Activated naive CD4-positive, alpha-beta T cell treated with Interleukin-2 at 50 U/mL for 16 hours (primary cell): Measurements from ENCODE around the gene MAMSTR.
A peak's percentile ranks its signal among the peaks of the same experiment; 100 is the strongest.
"Not testable (repeated sequence)": the region's sequence is repeated elsewhere in the genome, so short reads cannot be mapped to it uniquely, and the experiment has no call there.

Experiments
- DNase-seq: peaks from one replicate; pipeline ENCODE4 v3.0.0-alpha.2; 2020

The MAMSTR gene

DNA sequence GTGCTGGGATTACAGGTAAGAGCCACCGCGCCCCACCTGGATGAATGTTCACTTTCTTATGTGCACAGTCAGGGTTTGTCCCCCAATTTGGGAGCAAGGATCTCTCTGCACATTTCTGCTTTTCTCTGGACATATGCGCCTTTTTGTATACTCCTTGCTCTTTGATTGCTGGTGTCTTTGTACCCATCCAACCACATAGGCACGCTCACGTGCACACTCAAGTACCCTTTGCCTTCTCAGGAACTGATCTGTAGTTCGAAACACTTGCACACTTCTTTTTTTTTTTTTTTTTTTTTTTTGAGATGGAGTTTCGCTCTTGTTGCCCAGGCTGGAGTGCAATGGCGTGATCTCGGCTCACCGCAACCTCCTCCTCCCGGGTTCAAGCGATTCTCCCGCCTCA lies 1.4 kb downstream of the MAMSTR start:
- not testable (repeated sequence) for DNase-seq

DNA sequence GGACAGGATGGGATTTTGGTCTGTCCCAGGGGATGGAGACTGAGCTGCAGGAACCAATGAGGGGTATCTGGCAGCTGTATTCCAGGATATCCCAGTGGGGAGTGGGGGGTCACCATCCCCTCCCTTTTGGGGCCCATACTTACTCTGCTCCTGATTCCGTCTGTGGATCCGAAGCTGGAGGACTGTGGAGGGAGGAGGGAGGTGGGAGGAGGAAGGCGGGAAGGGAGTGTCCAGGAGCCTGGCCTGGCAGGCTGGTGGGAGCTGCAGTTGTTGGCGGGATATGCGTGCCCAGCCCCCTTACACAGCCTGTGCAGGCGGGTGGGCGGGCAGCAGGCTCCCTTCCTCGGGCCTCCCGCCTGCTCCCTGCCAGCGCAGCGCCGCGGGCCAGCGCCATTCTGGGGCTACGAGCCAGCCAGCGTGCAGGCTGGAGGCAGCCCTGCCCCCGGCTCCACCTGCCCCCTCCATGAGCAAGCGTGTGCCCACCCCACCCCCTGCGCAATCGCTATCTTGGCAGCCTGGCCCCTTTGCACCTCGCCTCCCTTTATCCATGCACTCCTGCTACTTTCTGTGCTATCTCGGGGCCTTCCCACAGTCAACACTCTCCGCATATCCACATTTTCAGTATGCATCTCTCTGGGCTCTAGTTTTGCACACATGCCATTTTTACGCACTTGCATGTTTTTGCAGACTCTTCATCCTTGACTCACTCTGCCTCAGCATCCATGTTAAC lies 2.8 kb downstream of the MAMSTR start:
- DNase-seq = no peak

DNA sequence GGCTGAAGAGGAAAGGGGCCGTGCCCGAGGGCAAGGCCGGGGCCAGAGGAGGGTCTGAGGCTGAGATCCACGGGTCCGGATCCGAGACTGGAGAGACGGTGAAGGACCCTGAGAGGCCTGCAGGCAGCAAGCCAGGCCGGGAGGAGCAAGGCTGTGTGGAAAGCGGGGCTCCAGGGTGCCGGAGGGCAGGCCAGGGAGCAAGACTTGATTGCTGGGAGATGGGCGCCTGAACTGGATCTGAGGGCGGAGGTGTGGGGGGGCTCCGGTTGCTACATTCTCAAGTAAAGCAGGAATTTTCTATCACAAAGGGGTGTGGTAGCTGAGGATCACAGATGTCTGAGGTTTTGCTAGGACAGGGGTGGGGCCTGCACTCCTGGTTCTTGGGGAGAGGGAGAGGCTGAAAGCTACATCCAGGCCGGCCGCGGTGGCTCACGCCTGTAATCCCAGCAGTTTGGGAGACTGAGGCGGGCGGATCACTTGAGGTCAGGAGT lies 3.8 kb downstream of the MAMSTR start:
- no peak for DNase-seq

- DNase-seq = no peak
Observed at GRCh38 chr19:48714759-48715675, 4.5 kb downstream of the MAMSTR start.

DNA sequence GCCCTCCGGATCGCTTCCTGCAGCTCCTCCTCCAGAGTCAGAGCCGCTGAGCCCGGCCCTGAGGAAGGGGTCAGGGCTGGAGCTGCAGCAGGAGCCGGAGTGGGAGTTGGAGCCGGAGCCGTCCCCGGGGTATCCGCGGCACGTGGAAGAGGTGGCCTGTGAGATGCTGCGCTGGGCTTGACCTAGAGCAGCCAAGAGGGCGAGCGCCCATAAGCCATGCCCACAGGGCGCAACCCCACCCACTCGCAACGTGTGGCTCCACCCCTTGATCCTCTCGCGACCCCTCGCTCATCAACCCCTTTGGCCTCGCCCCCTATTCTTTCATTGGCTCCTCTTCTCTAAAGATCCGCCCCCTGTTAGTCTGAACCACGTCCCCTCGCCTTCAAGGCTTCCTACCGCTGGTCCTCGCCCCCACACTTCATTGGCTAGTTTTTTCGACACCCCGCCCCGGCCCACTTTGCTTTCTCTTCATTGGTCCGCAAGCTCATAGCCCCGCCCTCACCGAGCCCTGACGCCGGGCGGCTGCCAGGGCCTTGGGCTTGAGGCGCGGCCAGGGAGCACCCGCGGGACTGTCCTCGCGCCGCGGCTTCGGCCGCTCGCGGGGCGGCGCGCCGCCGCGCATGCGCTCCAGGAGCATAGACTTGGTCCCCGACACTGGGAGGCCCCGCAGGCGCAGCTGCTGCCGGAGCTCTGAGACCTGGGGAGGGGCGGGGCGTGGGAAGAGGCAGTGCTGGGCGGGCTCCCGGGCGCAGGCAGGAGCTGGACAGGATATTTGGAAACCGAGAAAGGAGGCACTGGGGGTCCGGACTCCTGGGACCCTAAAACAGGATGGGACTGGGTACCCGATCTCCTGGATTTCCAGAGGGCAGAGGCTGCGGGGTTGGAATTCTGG lies 5.4 kb downstream of the MAMSTR start:
- DNase-seq = peak; percentile 98

GRCh38 chr19:48713041-48713863 lies 6.3 kb downstream of the MAMSTR start:
- no peak for DNase-seq

DNA sequence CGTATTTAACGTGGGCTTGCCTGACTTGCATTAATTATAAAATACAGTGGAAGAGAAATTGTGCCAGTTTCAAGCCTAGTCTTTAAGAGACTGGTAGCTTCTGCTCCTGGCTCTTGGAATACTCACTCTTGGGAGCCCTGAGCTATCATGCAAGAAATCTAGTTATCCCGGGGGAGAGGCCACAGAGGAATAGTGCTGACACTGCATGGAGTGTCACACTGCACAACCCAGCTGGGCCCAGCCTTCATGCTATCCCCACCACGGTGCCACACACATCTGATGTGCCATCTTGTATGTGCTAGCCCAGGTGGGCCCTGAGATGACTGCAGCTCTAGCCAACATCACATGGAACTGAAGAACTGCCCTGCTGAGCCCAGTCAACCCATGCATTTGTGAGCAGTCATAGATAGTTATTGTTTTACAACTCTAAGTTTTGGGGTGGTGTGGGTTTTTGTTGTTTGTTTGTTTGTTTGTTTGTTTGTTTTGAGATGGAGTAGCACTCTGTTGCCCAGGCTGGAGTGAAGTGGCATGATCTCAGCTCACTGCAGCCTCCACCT lies 8.3 kb downstream of the MAMSTR start:
- DNase-seq = no peak

DNA sequence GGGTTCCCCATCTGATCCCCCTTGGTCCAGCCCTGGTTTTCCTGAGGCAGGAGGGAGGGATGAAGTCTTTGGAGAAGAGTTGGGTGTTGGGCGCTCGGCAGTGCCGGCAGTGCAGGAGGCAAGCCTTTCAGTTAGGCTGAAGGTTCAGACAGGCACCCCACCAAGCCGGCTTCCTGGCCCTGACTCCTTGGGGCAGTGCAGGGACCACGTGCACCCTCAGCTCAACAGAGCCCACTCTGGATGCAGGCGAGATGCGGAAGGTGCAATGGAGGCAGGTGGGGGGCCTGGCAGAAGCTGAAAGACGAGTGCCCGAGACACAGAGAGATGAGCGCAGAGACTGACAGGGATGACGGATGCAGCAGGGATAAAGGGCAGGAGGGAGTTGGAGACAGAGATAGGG lies 11.1 kb downstream of the MAMSTR start:
- no peak for DNase-seq

- no peak for DNase-seq
Observed at GRCh38 chr19:48705431-48705830, 14.1 kb downstream of the MAMSTR start.

DNA sequence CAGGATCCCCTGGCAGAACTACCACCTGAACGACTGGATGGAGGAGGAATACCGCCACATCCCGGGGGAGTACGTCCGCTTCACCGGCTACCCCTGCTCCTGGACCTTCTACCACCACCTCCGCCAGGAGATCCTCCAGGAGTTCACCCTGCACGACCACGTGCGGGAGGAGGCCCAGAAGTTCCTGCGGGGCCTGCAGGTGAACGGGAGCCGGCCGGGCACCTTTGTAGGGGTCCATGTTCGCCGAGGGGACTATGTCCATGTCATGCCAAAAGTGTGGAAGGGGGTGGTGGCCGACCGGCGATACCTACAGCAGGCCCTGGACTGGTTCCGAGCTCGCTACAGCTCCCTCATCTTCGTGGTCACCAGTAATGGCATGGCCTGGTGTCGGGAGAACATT lies 16.2 kb downstream of the MAMSTR start:
- DNase-seq = no peak

- DNase-seq = no peak
Observed at GRCh38 chr19:48702701-48703100, 16.8 kb downstream of the MAMSTR start.

DNA sequence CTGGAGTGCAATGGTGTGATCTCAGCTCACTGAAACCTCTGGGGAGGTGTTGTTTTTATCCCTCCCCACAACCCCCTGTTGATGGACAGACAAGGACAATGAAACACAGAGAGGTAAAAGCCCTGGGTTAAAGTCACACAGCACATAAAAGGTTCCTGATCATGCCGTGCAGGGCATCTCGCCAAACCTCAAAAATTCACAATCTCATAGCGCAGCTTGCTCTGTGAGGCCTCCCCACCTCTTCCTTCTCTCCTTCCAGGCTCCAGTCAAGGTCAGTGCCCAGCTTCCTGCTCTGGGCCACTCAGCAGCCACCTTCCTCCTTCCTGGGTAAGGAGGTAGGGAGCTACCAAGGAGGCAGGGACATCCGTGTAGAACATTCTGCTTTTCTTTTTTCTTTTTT lies 21.5 kb downstream of the MAMSTR start:
- no peak for DNase-seq

- DNase-seq = no peak
Observed at GRCh38 chr19:48696353-48697010, 23.0 kb downstream of the MAMSTR start.

DNA sequence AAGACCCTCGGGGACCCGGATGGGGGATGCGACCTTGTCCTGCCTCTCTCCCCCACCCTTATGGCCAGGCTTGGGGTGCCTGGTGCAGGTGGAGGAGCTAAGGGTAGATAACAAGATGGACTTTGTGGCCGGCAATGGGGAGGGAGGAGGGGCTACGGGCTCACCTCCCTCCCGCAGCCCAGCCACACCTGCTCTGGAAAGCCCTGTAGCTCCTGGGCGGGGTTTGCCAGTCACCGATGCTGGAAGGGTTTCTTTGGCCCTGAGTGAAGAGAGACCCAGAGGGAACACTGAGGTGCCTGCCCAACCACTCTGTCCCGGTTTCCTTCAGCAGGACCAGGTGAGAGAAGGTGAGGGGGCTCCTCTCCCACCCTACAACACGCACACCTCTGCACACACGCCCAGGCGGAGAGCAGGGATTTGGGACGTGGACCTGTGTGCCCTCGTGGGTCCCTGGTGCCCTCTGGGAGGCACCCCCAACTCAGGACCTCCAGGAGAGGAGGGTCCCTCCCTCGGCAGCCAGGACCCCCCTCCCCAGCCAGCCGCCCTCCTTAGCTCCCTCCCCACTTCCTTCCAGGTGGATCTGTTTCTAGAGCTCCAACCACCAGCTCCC lies 23.7 kb downstream of the MAMSTR start, which contains the start of gene FUT2:
Gene FUT2 (plus strand): TSS at position 229 of the 610 bp plus-strand sequence. CDS start 6,986 bp downstream, outside the sequence.
- DNase-seq = no peak

- not testable (repeated sequence) for DNase-seq
Observed at GRCh38 chr19:48693629-48694028, 25.9 kb downstream of the MAMSTR start.

GRCh38 chr19:48689449-48689848 lies 30.1 kb downstream of the MAMSTR start:
- DNase-seq = no peak

DNA sequence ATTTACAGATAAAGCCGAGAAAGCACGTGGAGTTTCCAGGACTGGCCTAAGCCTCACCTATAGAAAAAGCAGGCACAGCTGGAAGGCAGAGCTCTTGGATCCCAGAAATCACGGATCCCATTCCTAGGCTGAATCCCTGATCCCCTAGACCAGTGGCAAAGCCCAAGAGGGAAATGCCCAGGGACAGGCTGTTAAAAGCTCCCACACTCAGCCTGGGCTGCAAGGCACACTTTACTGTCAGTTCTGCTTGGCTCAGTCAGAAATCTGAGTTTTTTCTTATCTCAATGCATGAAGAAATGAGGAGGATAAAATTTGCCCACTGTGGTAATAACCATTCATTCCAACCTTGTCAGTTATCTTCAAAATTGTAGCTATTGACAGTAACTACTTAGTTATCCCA lies 31.7 kb downstream of the MAMSTR start:
- no peak for DNase-seq

- not testable (repeated sequence) for DNase-seq
Observed at GRCh38 chr19:48686637-48687036, 32.9 kb downstream of the MAMSTR start.

GRCh38 chr19:48686088-48686487 lies 33.4 kb downstream of the MAMSTR start:
- DNase-seq = no peak

DNA sequence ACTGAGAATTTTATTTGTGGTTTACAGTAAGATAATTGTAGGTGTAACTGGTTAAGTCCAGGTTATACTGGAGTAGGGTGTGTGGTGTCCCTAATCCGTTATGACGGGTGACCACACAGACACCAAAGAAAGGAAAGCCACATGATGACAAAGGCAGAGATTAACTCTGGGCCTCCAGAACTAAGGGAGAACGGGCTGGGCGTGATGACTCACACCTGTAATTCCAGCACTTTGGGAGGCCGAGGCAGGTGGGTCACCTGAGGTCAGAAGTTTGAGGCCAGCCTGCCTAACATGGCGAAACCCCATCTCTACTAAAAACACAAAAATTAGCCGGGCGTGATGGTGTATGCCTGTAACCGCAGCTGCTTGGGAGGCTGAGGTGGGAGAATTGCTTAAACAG lies 33.9 kb downstream of the MAMSTR start:
- no peak for DNase-seq
